Eye (tissue), 1 donor: ENCODE measurements around the gene ITPR2.
"Not testable (repeated sequence)": the region's sequence is repeated elsewhere in the genome, so short reads cannot be mapped to it uniquely, and the experiment has no call there.

Experiments
- DNase-seq: peaks from one replicate; pipeline ENCODE4 v3.0.0-alpha.2; 2015

Gene ITPR2

DNA sequence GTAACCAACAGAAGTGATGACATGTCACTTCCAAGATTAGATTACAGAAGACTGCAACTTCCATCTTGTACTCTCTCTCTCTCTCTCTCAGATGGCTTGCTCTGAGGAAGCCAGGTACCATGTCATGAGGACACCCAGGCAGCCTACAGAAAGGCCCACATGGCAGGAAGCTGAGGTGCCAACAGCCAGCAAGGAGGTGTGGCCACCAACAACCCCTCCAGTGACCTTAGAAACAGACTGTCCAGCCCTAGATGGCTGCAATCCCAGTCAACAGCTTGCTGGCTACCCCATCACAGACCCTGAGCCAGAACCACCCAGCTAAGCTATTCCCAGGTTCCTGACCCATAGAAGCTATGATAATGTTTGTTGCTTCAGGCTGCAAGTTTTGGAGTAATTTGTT, 178.4 kb downstream of the ITPR2 start:
- DNase-seq = no peak

DNA sequence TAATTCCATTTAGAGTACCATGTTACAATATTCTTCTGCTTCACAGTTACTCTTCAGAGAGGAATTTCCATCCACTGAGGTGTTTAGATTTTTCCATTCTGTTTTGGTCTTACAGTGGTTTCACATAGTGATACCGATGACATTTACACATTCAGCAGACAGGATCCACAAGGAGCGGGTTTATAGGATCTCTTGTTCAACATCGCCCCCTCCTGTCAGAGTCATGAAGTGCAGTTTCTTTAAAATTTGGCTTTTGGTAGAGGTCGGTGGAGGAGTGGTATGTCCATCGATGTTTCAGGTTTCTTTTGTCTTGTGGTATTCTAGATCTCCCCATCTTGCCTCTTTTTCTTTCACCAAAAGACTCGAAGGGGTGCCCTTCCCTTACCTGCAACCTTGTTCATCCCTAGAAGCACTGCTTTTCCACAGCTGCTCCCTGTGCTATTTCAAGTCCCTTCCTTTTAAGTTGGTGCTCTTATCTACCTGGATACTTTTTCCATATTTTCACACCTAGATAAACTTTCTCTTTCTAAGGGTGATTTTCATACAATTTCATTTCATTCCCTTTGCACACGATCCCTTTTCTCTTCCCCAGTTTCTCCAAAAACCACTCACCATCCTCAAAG, 181.3 kb downstream of the ITPR2 start:
- peak; percentile 91 for DNase-seq

DNA sequence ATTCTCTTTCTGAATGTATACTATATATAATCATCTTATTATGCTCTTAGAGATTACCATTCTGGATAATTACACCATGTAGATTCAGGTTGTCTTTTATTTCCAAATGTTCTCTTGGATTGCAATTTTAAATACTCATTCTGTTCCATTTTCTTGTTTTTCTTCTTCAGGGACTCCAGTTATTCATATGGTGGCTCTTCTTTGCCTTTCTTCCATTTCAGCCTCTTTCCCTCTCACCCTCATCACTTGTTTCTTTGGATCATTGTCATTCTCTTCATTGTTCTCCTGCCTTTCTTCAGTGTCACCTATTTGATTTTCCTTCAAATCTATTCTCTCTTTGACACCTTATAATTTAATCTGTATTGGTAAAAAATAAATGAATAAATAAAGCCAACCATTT, 182.0 kb downstream of the ITPR2 start:
- no peak for DNase-seq

DNA sequence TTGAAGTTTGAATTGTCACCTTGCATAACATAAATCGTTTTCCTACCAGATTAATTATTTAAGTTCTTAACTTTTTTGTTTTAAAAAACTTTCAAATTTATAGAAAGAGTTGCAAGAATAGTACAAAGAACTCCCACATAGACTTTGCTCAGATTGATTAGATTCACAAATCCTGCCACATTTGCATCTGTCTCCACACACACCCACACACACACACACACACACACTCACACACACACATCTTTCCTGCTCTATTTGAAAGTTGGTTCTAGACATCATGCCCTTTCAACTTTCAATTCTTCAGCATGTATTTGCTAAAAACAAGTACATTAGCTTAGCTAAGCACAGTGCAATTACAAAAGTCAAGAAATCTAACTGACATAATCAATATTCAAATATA, 184.0 kb downstream of the ITPR2 start:
- no peak for DNase-seq

DNA sequence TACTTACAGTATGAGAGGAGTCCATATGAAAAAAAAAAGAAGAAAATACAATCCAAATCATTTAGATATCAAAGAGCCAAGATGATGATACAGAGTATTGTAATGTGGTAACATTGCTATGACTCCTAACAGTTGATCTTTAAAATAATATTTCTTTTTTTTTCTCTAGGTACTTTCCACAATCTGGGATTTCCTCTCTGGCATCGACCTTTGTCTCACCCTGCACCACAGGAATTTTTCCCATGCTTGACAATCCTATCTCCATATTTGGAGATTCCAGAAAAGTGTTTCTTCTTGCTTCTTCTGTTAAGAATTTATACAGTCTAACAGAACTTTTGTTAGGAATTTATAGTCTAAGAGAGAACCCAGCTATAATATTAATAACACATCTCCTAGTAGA, 184.4 kb downstream of the ITPR2 start:
- DNase-seq = peak; percentile 40

DNA sequence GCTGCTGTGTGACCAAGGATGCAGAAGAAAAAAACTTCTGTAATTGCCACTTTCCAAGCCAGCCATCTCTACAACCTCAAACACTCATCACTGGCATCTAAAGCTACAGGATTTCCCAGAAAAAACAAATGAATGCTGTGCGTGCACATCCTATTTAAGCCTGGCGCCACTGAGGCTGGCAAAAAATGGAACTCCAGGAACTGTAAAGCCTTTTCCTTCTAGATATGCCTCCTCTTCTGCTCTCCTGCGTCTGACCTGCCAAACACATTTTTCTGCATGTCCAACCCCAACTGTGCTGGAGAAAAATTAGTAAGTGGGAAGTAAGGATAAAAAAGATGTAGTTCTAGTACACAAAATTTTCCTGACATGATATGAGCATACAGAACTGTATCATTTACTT, 184.9 kb downstream of the ITPR2 start:
- DNase-seq = no peak

DNA sequence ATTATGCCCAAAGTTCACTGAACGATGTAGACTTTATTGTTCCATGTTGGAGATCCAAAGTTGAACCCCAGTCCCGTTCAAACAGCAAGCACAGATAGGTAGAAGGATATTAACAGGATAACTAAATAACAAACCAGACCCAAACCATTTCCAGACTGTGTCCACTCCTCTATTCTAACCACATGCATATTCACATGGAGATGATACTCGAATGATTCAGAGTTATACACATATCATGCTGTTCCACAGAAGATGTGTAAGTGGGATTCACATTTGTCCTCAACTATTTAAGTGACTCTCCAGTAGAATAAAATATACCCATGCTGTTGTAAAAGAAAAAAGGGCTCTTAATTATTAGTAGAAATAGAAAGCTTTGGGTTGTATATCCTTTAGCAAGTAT, 185.9 kb downstream of the ITPR2 start:
- DNase-seq = no peak

DNA sequence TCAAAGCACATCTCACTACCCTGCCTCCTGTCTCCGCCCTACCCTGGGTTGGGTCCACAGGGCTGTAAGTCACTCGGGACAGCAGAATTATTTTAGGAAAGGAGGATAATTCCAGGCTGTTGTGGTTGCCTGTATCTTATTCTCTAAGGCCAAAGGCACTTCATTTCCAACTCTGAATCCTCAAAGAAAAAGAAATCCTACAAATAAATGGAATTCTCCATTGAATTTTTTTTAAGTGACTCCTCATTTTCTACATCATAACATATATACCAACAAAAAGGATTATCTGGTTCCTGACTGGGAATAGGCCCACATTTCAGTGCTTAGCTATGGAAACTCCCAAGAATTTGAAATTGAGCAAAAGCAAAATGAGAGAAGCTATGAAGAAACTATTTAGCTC, 186.4 kb downstream of the ITPR2 start:
- no peak for DNase-seq

DNA sequence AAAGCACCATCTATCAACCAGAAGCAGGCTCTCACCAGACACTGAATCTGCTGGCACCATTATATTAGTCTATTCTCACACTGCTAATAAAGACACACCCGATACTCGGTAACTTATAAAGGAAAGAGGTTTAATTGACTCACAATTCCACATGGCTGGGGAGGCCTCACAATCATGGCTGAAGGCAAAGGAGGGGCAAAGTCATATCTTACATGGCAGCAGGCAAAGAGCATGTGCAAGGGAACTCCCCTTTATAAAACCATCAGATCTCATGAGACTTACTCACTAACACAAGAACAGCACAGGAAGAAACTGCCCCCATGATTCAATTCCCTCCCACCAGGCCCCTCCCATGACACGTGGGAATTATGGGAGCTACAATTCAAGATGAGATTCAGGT, 188.6 kb downstream of the ITPR2 start:
- DNase-seq = not testable (repeated sequence)

DNA sequence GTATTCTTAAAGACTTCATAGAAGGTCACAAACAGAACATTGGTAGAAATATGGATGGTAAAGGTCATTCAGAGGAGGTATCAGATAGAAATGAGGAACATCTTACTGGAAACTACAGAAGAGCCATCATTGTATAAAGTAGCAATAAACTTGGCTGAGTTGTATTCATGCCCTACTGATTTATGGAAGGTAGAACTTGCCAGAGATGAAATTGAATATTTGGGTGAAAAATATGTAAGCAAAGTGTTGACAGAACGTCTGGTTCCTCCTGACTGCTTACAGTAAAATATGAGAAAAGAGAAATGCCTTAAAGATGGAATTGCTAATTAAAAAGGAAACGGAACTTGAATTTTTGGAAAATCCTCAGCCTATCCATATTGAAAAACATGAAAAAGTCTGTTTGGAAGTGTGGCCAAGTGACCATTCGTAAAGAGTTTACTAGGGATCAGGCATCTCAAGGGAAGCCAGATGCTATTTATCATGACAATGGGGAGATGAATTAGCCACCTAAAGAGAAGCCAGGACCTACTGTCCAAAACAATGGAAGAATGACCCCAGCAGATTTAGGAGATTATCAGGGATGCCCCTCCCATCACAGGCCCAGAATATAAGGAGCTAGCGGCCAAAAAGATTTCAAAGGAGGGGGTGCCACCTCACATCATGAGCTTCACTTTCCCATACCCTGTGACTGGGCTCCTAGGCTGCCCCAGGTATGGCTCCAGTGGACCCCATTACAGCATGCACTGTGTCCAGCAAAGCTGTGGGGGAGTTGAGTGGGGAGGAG, 189.3 kb downstream of the ITPR2 start:
- DNase-seq = no peak

DNA sequence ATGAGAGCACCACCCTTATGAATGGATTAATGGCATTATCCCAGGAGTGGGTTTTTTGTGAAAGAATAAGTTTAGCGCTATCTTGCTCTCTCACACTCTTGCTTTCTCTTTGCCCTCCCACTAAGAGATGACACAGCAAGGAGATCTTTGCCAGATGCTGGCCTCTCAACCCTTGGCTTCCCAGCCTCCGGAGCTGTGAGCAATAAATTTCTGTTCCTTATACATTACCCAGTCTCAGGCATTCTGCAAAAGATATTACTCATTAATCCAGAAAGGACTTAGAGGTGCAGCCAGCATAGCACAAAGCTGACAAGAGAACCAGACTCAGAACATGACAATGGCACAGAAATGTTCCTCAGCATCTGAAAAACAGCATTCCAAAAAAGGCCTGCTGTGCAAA, 190.6 kb downstream of the ITPR2 start:
- no peak for DNase-seq

DNA sequence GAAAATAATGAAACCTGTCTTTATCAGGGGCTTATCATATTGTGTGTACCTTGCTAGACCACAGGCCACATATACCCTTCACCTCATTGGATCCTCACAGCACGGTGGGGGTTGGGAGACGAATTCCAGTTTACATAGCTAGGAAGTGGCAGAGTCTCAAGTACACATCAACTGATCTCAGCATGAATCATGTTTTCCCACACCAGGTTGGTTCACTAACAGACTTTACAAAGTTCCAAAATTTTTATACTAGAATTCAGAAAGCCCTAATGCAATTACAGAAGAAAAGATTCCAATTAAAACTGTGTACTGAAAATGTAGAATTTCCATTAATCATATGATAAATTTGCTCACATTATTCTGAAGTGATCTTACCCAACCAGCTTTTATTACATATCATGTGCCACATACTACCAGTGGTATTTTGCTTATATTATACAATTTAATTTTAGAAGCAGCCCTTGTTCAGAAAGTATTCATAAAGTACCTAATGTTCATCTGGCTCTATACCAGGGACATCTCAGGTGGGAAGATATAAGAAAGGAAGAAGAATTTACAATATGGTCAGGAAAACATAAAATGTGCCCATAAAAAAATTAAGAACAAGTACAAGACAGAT, 196.2 kb downstream of the ITPR2 start:
- DNase-seq = no peak

DNA sequence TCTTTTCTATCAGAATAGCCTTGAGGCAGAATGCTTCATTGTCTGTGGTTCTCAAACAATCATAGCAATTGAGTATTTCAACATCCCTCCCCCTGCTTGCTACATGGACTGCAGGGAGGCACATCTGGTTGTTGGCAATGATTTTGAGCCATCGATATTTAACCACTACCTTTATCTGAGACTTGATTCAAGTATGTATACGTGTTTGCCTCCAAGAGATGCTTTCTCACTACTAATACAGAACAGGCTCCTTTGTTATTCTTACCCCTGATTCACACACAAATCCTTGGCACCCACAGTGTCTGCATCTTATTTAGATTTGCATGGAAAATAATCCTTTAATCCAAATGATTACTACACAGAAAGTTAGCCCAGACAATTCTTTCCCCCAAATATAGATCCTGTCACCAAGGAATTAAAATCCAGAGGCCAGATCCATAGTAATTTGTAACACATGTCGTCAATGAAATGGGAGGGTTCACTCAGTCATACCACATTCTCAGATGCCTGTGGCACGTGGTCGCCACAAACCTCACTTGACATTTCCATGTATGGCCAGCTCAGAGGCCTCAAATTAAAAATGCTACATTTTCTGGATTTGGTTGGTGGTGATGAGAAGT, 199.3 kb downstream of the ITPR2 start:
- peak; percentile 38 for DNase-seq

DNA sequence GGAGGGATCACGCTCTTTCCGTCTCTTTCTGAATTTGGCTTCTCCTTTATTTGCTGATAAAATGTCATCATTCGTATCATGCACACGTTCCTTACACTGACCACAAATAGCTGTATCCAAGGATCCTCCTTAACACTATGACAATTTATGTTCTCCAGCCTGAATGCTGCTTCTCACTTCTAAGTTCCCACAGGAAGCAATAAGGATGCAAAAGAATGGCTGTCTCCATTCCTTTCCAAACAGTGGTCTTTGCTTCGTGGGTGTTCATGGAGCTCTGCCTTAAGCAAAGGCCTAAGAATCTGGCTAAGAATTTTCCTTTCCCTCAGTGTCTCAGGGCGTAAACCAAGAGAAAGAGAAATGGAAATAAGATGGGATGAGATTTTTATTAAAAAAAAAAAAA, 200.2 kb downstream of the ITPR2 start:
- DNase-seq = no peak

DNA sequence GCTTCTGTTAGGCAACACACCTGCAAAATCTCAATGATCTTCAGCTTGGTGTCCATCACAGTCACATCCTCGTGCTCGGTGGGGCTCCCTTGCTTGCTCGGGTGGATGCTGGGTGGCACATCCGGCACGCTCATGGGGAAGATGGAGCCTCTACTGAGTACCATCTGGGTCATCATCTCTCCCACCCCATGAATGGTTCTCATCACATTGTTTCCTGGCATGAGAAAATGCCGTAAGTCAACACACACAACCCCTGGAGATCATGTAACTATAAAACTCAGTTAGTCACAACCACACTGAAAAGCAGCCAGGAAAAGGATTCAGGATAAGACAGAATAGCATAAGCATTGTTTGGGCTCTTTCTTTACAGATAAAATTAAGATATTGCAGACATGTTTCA, 201.1 kb downstream of the ITPR2 start:
- DNase-seq = no peak

DNA sequence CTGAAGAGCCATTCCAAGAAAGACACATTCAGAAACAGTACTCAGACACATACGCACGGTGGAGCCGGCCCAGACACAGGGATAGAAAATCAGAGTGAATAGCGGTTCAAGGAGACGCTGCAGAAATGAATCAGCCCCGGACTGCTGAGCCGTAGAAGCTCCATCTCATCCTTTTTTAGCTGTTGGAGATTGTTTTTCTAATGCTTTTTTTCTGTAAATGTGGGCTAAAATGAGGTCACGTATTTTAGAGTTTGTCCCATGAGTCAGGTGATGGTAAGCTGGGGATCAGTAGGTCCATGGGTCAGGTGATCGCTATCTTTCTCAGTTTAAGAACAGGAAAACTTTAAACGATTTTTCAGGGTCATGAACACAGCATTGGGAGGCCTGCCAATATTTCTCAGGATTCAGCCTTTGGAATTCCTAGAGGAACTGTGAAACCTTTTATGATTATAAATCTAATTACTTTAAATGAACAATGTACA, 202.4 kb downstream of the ITPR2 start:
- peak; percentile 60 for DNase-seq

DNA sequence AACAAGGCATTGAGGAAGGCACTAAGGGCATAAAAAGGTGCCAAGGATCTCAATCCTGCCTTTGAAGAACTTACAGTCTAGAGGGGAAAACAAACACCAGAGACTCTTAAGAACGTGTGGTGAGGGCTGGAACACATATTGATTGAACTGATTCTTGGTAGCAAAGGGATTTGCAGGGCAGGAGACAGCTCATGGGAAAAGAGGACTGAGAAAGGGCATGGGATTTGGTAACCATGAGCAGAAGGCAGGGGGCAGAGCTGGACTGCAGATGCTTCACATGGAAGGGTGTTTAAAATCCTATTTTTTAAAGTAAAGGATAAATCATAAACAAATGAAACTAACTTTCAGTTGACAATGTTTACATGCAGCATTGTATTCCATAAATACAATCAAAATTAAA, 203.1 kb downstream of the ITPR2 start:
- peak; percentile 19 for DNase-seq

DNA sequence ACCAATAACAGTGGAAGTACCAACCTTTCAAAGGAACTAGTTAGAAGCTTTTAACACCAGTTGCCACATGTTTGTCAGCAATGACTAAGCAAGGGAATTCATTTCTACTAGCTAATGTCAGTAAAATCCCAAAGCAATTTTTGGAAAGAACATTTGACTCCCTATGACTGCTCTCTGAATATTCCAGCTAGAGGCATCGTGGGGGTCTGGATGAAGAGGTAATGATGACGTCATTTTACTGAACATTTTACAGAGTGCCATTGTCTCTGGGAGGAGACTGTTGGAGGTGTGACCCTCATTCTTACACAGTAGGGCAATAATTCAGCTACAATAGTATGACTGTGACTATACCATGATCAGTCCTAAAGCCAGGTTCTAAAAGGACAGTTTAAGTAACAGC, 204.8 kb downstream of the ITPR2 start:
- no peak for DNase-seq

DNA sequence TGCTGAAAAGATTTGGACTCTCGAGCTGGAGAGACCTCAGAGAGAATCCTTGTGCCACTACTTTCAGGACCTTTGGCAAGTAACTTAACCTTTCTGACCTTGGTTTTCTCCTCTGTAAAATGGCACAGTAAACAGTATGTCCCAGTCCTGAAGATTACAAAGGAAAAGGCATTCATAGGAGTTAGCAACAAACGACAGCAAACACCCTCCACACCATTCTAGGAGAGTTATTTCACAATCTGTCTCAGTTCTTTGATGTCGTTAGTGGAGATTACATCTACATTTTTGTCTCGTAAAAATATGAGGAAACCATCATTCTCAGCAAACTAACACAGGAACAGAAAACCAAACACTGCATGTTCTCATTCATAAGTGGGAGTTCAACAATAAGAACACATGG, 205.7 kb downstream of the ITPR2 start:
- no peak for DNase-seq

DNA sequence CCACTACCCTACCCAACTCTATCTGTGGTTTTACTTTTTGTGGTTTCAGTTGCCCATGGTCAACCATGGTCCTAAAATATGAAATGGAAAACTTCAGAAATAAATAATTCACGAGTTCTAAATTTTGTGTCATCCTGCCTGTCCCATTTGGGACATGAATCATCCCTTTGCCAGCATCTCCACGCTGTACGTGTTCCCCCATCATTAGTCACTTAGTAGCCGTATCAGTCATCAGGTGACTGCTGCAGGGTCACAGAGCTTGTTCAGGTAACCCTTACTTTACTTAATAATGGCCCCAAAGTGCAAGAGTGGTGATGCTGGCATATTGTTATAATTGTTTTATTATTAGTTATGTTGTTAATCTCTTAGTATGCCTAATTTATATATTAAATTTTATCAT, 209.9 kb downstream of the ITPR2 start:
- no peak for DNase-seq

DNA sequence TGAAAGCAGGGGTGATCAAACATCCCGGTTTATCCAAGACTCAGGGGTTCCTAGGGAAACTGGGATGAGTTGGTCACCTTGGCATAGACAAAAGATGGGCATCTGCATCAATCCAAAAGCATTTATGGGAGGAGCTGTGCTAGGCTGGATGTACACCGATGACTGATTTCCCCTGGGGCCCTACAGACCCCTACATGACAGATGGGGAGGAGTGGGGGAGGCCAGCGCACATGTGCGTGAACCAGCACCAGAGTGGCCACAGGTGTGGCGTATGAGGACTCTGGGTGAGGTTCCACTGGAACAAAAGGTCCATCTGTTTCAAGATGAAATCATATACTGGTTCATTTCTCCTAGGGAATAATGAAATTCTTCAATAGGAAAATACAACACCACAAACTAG, 210.4 kb downstream of the ITPR2 start:
- DNase-seq = no peak

DNA sequence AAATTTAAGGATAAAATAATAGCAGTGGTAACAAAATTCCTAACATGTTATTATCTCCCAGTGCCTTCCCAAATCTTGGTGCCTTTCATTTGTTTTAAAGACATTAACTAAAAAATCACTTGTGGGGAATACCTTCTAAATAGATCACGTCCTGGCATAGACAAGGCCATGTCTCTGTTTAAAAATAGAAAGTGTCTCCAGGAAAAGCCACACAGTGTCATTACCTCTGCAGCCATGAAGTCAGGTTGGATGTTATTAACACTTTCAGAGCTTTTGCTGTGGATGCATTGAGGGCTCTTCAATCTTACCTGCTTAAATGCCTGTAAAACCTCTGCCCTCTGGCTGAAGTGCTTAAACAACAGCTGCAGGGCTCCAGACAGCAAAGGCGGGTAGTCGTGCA, 211.1 kb downstream of the ITPR2 start:
- no peak for DNase-seq

DNA sequence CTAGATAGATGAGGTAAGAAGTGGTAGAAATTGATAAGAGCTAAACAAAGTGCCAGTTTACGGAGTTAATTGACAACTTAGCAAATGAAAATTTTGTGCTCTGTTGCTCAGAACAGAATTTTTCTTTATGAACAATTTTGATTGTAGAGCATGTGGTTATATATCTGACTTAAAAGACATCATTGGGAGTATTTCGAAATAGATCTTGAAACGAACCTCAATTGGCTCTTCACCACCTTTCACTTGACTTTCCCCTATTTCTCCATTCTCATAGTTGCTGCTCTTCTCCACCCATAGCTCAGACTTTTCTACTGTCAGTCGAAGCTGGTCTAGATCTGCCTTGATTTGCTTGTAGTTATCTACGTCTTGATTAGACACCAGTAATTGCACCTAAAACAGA, 212.1 kb downstream of the ITPR2 start:
- no peak for DNase-seq

DNA sequence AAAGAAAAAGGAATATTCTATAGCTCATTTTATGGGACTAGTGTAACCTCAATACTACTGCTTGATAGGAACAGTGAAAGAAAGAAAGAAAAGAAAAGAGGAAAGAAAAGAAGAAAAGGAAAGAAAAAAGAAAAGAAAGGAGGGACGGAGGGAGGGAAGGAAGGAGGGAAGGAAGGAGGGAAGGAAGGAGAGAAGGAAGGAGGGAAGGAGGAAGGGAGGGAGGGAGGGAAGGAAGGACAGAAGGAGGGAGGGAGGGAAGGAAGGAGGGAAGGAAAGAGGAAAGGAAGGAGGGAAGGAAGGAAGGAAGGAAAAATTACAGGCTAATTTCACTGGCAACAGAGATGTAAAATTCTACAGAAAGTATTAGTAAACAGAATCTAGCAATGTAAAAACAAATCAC, 215.5 kb downstream of the ITPR2 start:
- no peak for DNase-seq
